Adrenal gland (tissue), 12 donors: ENCODE results near the gene PLXNC1. TPM values are rescaled to one million over a fixed set of nuclear protein-coding genes. Genes with fewer than 3 reads are reported as not detected.
A peak's percentile ranks its signal among the peaks of the same experiment; 100 is the strongest.

Experiments
- DNase-seq, 7 donors: peaks; one replicate each; pipeline ENCODE4 v3.0.0-alpha.2; 2019 to 2020
- H3K27ac ChIP-seq, 5 donors: fragments of 200-600 bp; sonication (generic) in 4 of 5; 1 replicate in 3 of 5; 2 replicates in 2 of 5; pipeline versions ENCODE4 v1.5.1 to v1.8.0; 2016 to 2020; ENCODE audit warnings: mild to moderate bottlenecking in 1 of 5
- H3K27me3 ChIP-seq: fragments of 200-600 bp; 2 replicates; pipeline ENCODE4 v1.8.0; 2021
- H3K36me3 ChIP-seq, 2 donors: fragments of 200-600 bp; replicated peaks in 1 of 2; 1 replicate in 1 of 2; 2 replicates in 1 of 2; pipeline versions ENCODE4 v1.5.1 to v1.8.0; 2018 to 2022
- H3K4me1 ChIP-seq, 2 donors: fragments of 200-600 bp; replicated peaks in 1 of 2; 1 replicate in 1 of 2; 2 replicates in 1 of 2; pipeline versions ENCODE4 v1.5.1 to v1.8.0; 2018 to 2021
- H3K4me3 ChIP-seq, 4 donors: fragments of 200-600 bp; sonication (generic) in 3 of 4; one replicate each; pipeline ENCODE4 v1.5.1; 2016 to 2018
- H3K9me3 ChIP-seq, 3 donors: fragments of 200-600 bp; sonication (generic) in 1 of 3; replicated peaks in 1 of 3; 1 replicate in 2 of 3; 2 replicates in 1 of 3; pipeline versions ENCODE4 v1.5.1 to v1.8.0; 2016 to 2021
- CTCF ChIP-seq, 6 experiments: fragments of 450-650 bp in 4 of 6; fragments of 200-600 bp in 2 of 6; sonication (generic) in 1 of 6; IDR thresholded peaks; 1 replicate in 5 of 6; 2 replicates in 1 of 6; pipeline versions ENCODE4 v1.5.1 to v1.8.0; 2016 to 2021; ENCODE audit warnings: antibody characterized with exemption in 6 of 6, mild to moderate bottlenecking in 2 of 6, moderate library complexity in 1 of 6
- POLR2A ChIP-seq, 2 donors: fragments of 450-650 bp; IDR thresholded peaks; one replicate each; pipeline ENCODE4 v1.6.1; 2017; ENCODE audit warnings: antibody characterized with exemption in 2 of 2, mild to moderate bottlenecking in 2 of 2, moderate library complexity in 1 of 2
- WGBS, 4 donors: extraction: QIAGEN DNeasy Blood & Tissue Kit in 2 of 4; methylation state at CpG; one replicate each; pipeline versions ENCODE4 v1.1.5 to v1.1.7; 2013 to 2017; 5-methylcytosine and 5-hydroxymethylcytosine counted together
- intact Hi-C, 2 donors: fragments of 100-400 bp; cut with DNase I; formaldehyde crosslinking; loops; one replicate each; pipeline versions ENCODE4 v1.14.1 to v1.15.0; 2022 to 2023
- polyA plus RNA-seq, 3 donors: library from polyadenylated mRNA; stranded (reverse); fragments of 200-250 nt in 2 of 3; fragments of 350-450 nt in 1 of 3; fragmentation: Illumina TruSeq in 1 of 3; extraction: RNeasy Lipid Tissue Mini Kit (QIAGEN cat#74804) in 1 of 3; gene quantifications; one replicate each; pipeline ENCODE4 v1.2.3, GENCODE V29; 2013 to 2014
- total RNA-seq, 9 donors: library from RNA; depleted of rRNA in 4 of 9; stranded (reverse); fragments of >200 nt in 4 of 9; fragments of 120-200 nt in 1 of 9; fragmentation: NEBNext Ultra II Directional in 1 of 9; extraction: Animal tissue kit (Norgen Biotek cat#: 25700) in 1 of 9; gene quantifications; one replicate each; pipeline versions ENCODE4 v1.1.0 to v1.2.4, GENCODE V29; 2013 to 2023
- donor health status: healthy with polysubstance abuse.
- donor health status: Bipolar disorder and iron deficiency.
- donor health status: DM: yes; HTN: yes; CAD: no.
- donor health status: DM: no; HTN: no; CAD: no.
- donor health status: DM: no; HTN: no; CAD: no.
- donor health status: DM: yes; HTN: yes; CAD: no.

The PLXNC1 gene
- total and polyA plus RNA-seq, 12 donors = 2.5 to 23.4 (median 12.3) TPM

DNA sequence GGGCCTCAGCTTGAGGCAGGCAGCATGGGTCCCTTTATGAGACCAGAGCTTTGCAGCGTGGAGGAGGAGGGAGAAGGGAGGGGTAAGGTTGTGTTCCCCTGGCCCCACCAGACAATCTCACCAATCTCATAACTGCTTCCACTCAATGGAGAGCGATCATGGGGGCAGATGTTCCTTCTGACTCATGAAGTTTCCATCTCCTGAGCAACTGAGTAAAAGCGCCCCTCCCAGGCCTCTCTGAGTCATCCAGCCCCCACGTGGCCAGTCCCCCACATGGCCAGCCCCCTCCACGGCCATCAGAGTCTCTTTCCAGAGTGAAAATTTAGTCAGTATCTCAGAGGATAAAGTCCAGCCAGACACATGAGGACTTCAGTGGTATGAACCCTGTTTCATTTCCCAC is 39.2 kb upstream of the PLXNC1 start:
- 20 to 38% (median 35%) methylated on average over 4 to 5 of the region's 5 CpGs for WGBS, 4 donors
- H3K4me1 ChIP-seq = no peaks in the 10 kb centered on the region

DNA sequence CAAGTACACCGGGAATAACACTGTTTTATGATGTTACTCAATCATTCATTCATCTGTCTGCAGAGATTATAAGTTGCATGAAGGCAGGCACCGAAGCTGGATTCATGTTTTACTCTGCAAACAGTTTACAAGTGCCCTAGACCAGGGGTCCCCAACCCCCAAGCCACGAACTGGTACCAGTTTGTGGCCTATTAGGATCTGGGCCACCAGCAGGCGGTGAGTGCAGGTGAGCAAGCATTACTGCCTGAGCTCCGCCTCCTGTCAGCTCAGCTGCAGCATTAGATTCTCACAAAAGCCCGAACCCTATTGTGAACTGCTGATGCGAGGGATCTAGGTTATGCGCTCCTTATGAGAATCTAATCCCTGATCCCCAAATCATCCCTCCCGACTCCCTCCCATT is 38.1 kb upstream of the PLXNC1 start:
- no peak overlapping the region for H3K4me3 ChIP-seq
- H3K4me1 ChIP-seq = no peaks in the 10 kb centered on the region
- H3K27me3 ChIP-seq = no peaks in the 10 kb centered on the region
- intact Hi-C loops = no loop called here
- TF ChIP-seq CTCF (IDR thresholded peaks at IDR 0.05) (no peak), POLR2A (IDR thresholded peaks at IDR 0.05) (no peak)
- no peak overlapping the region for H3K27ac ChIP-seq
- no peaks in the 10 kb centered on the region for H3K36me3 ChIP-seq
- DNase-seq = no peak
- no peaks in the 10 kb centered on the region for H3K9me3 ChIP-seq
- 86 to 94% (median 92%) methylated on average over 7 to 9 of the region's 9 CpGs for WGBS, 4 donors

More for the DNA sequence above, 39.2 kb upstream of the PLXNC1 start:
- Histone ChIP-seq H3K27me3 (no peaks in the 10 kb centered on the region), H3K36me3 (no peaks in the 10 kb centered on the region), H3K4me3 (no peak overlapping the region), H3K9me3 (no peaks in the 10 kb centered on the region), H3K27ac (no peak overlapping the region)
- TF ChIP-seq POLR2A (IDR thresholded peaks at IDR 0.05) = no peak
- no peak for TF ChIP-seq CTCF (IDR thresholded peaks at IDR 0.05)
- peak in 1 of 7 donors; percentile 31 for DNase-seq
- intact Hi-C loops = loop anchor here (10.0 kb wide), 2 partner anchors 354 to 544 kb away; no protein-coding TSS in a partner anchor

- Histone ChIP-seq H3K9me3 (no peaks in the 10 kb centered on the region), H3K4me3 (no peak overlapping the region), H3K27me3 (no peaks in the 10 kb centered on the region), H3K36me3 (no peaks in the 10 kb centered on the region), H3K4me1 (no peaks in the 10 kb centered on the region), H3K27ac (no peak overlapping the region)
- no peak for DNase-seq
- no peak for TF ChIP-seq CTCF (IDR thresholded peaks at IDR 0.05)
- intact Hi-C loops = no loop called here
- 87 to 91% (median 88%) methylated on average over 2 of the region's 2 CpGs for WGBS, 4 donors
Measured at GRCh38 chr12:94111302-94111701, 37.1 kb upstream of the PLXNC1 start.

DNA sequence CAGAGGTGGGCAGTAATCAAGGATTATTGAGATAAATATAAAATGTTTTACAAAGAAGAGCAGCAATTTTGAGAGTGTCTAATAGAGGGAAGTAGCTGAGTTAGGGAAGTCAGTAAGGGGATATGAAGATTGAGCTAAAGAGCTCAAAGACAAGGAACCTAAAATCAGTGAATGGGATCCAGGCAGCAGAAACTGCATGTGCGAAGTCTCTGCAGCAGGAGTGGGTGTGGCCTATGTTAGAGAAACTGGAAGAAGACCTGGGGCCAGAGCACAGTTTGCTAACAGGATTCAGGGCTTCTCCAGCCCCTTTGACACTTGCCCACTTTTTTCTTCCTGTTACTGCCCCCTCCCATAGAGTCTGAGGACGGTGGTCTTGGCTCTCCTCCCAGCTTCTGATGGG is 36.3 kb upstream of the PLXNC1 start:
- Histone ChIP-seq H3K4me1 (no peaks in the 10 kb centered on the region), H3K36me3 (no peaks in the 10 kb centered on the region), H3K27me3 (no peaks in the 10 kb centered on the region), H3K4me3 (no peak overlapping the region), H3K9me3 (no peaks in the 10 kb centered on the region), H3K27ac (no peak overlapping the region)
- no peak for DNase-seq
- TF ChIP-seq POLR2A (IDR thresholded peaks at IDR 0.05) (no peak), CTCF (IDR thresholded peaks at IDR 0.05) (no peak)
- 48 to 69% (median 61%) methylated on average over 2 of the region's 2 CpGs for WGBS, 4 donors
- intact Hi-C loops = no loop called here
